HT-29 (cell line): ENCODE data around the gene SHISA3. TPM values are rescaled to one million over a fixed set of nuclear protein-coding genes. Genes with fewer than 3 reads are reported as not detected.
A peak's percentile ranks its signal among the peaks of the same experiment; 100 is the strongest.
"Not testable (repeated sequence)": the region's sequence is repeated elsewhere in the genome, so short reads cannot be mapped to it uniquely, and the experiment has no call there.

ENCODE experiments used
- DNase-seq: peaks from one replicate; pipeline ENCODE4 v3.0.0-alpha.2; 2015; ENCODE audit warnings: low spot score
- total RNA-seq: library from RNA; depleted of rRNA; stranded (reverse); fragments of >200 nt; shearing (Covaris generic); gene quantifications from 2 replicates; pipeline ENCODE4 v1.2.3, GENCODE V29; 2014; rRNA removed

Gene SHISA3
- total RNA-seq: not detected in 2 replicates

GRCh38 chr4:42396752-42397634 is at the start of gene SHISA3:
SHISA3 (plus strand) TSS chr4:42397488; CDS start chr4:42398057, 569 bp downstream.
- no peak for DNase-seq

GRCh38 chr4:42348247-42348646 is 49.0 kb upstream of the SHISA3 start:
- no peak for DNase-seq

GRCh38 chr4:42348692-42349091 is 48.6 kb upstream of the SHISA3 start:
- DNase-seq: no peak

- DNase-seq: no peak
These were observed 46.6 kb upstream of the SHISA3 start for GRCh38 chr4:42350611-42351182.

GRCh38 chr4:42352049-42352448 is 45.2 kb upstream of the SHISA3 start:
- no peak for DNase-seq

- no peak for DNase-seq
These were observed 40.0 kb upstream of the SHISA3 start for GRCh38 chr4:42357325-42357724.

GRCh38 chr4:42359711-42360110 is 37.6 kb upstream of the SHISA3 start:
- no peak for DNase-seq

GRCh38 chr4:42360256-42360669 is 37.0 kb upstream of the SHISA3 start:
- no peak for DNase-seq

GRCh38 chr4:42361456-42361855 is 35.8 kb upstream of the SHISA3 start:
- no peak for DNase-seq

GRCh38 chr4:42362591-42362990 is 34.7 kb upstream of the SHISA3 start:
- DNase-seq: no peak

GRCh38 chr4:42363614-42364013 is 33.7 kb upstream of the SHISA3 start:
- no peak for DNase-seq

- no peak for DNase-seq
These were observed 32.8 kb upstream of the SHISA3 start for GRCh38 chr4:42364266-42365053.

GRCh38 chr4:42366959-42367358 is 30.3 kb upstream of the SHISA3 start:
- DNase-seq: no peak

GRCh38 chr4:42369489-42369888 is 27.8 kb upstream of the SHISA3 start:
- DNase-seq: no peak

GRCh38 chr4:42371305-42372252 is 25.7 kb upstream of the SHISA3 start:
- peak; percentile 54 for DNase-seq

- DNase-seq: not testable (repeated sequence)
These were observed 25.0 kb upstream of the SHISA3 start for GRCh38 chr4:42372303-42372702.

- DNase-seq: no peak
These were observed 19.8 kb upstream of the SHISA3 start for GRCh38 chr4:42377497-42377896.

GRCh38 chr4:42381666-42382065 is 15.6 kb upstream of the SHISA3 start:
- DNase-seq: no peak

- no peak for DNase-seq
These were observed 11.8 kb upstream of the SHISA3 start for GRCh38 chr4:42385516-42385915.

GRCh38 chr4:42390622-42391354 is 6.5 kb upstream of the SHISA3 start:
- no peak for DNase-seq

- DNase-seq: peak; percentile 33
These were observed 6.0 kb upstream of the SHISA3 start for GRCh38 chr4:42391355-42391664.
